ENCODE data around the gene ZNF513.
A peak's percentile ranks its signal among the peaks of the same experiment; 100 is the strongest.
"Not testable (repeated sequence)": the region's sequence is repeated elsewhere in the genome, so short reads cannot be mapped to it uniquely, and the experiment has no call there.

Gene ZNF513

DNA sequence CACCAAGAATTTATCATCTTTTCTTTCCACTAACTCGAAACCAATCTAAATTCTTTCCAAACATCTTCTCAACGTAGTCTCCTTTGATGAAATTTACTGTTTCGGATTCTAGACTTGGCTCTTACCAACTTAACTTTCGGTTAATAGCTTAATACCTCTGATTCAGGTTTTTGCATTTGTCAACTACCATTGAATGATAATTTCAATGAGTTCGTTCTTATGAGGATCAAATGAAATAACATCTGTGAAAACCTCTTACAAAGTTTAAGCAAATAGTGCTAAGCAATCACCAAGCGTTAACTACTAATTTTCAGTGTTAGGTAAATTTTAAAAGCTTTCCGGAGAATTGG, 47.3 kb upstream of the ZNF513 start:
- TF ChIP-seq EZH2 (IDR thresholded peaks at IDR 0.05; ENCODE audit: borderline replicate concordance, low read length) (no peak), CTCF (IDR thresholded peaks at IDR 0.05; ENCODE audit: low read length) (no peak)
- H2AFZ ChIP-seq (ENCODE audit: low read length), result peak overlapping the region; percentile 59
- no peaks in the 10 kb centered on the region for H3K27me3 ChIP-seq (ENCODE audit: insufficient read depth, low read length)
- peaks cover 25% of the 10 kb centered on the region for H3K79me2 ChIP-seq (ENCODE audit: insufficient read depth, low read length)
- H3K9me3 ChIP-seq (ENCODE audit: low read length), result no peaks in the 10 kb centered on the region
- no peaks in the 10 kb centered on the region for H3K9me2 ChIP-seq (ENCODE audit: low read depth, low read length)
- peak overlapping the region; percentile 88 for H3K4me3 ChIP-seq (ENCODE audit: low read depth, low read length, poor library complexity, severe bottlenecking)
- peak overlapping the region; percentile 64 for H3K4me2 ChIP-seq (ENCODE audit: low read length)
- H4K20me1 ChIP-seq (ENCODE audit: insufficient read depth, low read length), result no peaks in the 10 kb centered on the region
- H3K27ac ChIP-seq (ENCODE audit: low read depth, low read length, poor library complexity, severe bottlenecking), result peak overlapping the region; percentile 39
- H3F3A ChIP-seq (ENCODE audit: insufficient read depth, low read length), result no peaks in the 10 kb centered on the region
- H3K4me1 ChIP-seq (ENCODE audit: insufficient read depth, low read length, severe bottlenecking), result peaks cover 23% of the 10 kb centered on the region
- no peaks in the 10 kb centered on the region for H3K36me3 ChIP-seq (ENCODE audit: insufficient read depth, low read length)
- peak overlapping the region; percentile 85 for H3K9ac ChIP-seq (ENCODE audit: low read length)

- H3F3A ChIP-seq (ENCODE audit: insufficient read depth, low read length); H3K27me3 ChIP-seq (ENCODE audit: insufficient read depth, low read length); H2AFZ ChIP-seq (ENCODE audit: low read length); H3K4me2 ChIP-seq (ENCODE audit: low read length); H3K36me3 ChIP-seq (ENCODE audit: insufficient read depth, low read length); H3K9ac ChIP-seq (ENCODE audit: low read length); H3K9me3 ChIP-seq (ENCODE audit: low read length); H3K9me2 ChIP-seq (ENCODE audit: low read depth, low read length); H4K20me1 ChIP-seq (ENCODE audit: insufficient read depth, low read length); H3K4me3 ChIP-seq (ENCODE audit: low read depth, low read length, poor library complexity, severe bottlenecking); H3K27ac ChIP-seq (ENCODE audit: low read depth, low read length, poor library complexity, severe bottlenecking): not testable (repeated sequence)
- Histone ChIP-seq H3K4me1 (ENCODE audit: insufficient read depth, low read length, severe bottlenecking) (peaks cover 14% of the 10 kb centered on the region), H3K79me2 (ENCODE audit: insufficient read depth, low read length) (peaks cover 10% of the 10 kb centered on the region)
Observed at GRCh38 chr2:27425039-27425438, 44.5 kb upstream of the ZNF513 start.

- Histone ChIP-seq H3F3A (ENCODE audit: insufficient read depth, low read length) (no peaks in the 10 kb centered on the region), H3K36me3 (ENCODE audit: insufficient read depth, low read length) (no peaks in the 10 kb centered on the region), H4K20me1 (ENCODE audit: insufficient read depth, low read length) (no peaks in the 10 kb centered on the region), H3K4me1 (ENCODE audit: insufficient read depth, low read length, severe bottlenecking) (peaks cover 5% of the 10 kb centered on the region), H3K9me3 (ENCODE audit: low read length) (no peaks in the 10 kb centered on the region), H3K27ac (ENCODE audit: low read depth, low read length, poor library complexity, severe bottlenecking) (no peak overlapping the region), H3K27me3 (ENCODE audit: insufficient read depth, low read length) (no peaks in the 10 kb centered on the region), H3K4me3 (ENCODE audit: low read depth, low read length, poor library complexity, severe bottlenecking) (no peak overlapping the region), H3K9ac (ENCODE audit: low read length) (no peak overlapping the region), H3K9me2 (ENCODE audit: low read depth, low read length) (no peaks in the 10 kb centered on the region), H3K4me2 (ENCODE audit: low read length) (no peak overlapping the region), H2AFZ (ENCODE audit: low read length) (no peak overlapping the region), H3K79me2 (ENCODE audit: insufficient read depth, low read length) (no peaks in the 10 kb centered on the region)
- TF ChIP-seq CTCF (IDR thresholded peaks at IDR 0.05; ENCODE audit: low read length) (no peak), EZH2 (IDR thresholded peaks at IDR 0.05; ENCODE audit: borderline replicate concordance, low read length) (no peak)
Observed at GRCh38 chr2:27422958-27423357, 42.4 kb upstream of the ZNF513 start.

GRCh38 chr2:27421660-27422250, 41.2 kb upstream of the ZNF513 start:
- no peaks in the 10 kb centered on the region for H4K20me1 ChIP-seq (ENCODE audit: insufficient read depth, low read length)
- H3K27me3 ChIP-seq (ENCODE audit: insufficient read depth, low read length), result no peaks in the 10 kb centered on the region
- TF ChIP-seq EZH2 (IDR thresholded peaks at IDR 0.05; ENCODE audit: borderline replicate concordance, low read length) (no peak), CTCF (IDR thresholded peaks at IDR 0.05; ENCODE audit: low read length) (no peak)
- H3K36me3 ChIP-seq (ENCODE audit: insufficient read depth, low read length), result no peaks in the 10 kb centered on the region
- H2AFZ ChIP-seq (ENCODE audit: low read length), result no peak overlapping the region
- H3K4me2 ChIP-seq (ENCODE audit: low read length), result no peak overlapping the region
- no peaks in the 10 kb centered on the region for H3F3A ChIP-seq (ENCODE audit: insufficient read depth, low read length)
- H3K9ac ChIP-seq (ENCODE audit: low read length), result no peak overlapping the region
- no peaks in the 10 kb centered on the region for H3K9me2 ChIP-seq (ENCODE audit: low read depth, low read length)
- no peaks in the 10 kb centered on the region for H3K9me3 ChIP-seq (ENCODE audit: low read length)
- H3K27ac ChIP-seq (ENCODE audit: low read depth, low read length, poor library complexity, severe bottlenecking), result no peak overlapping the region
- no peaks in the 10 kb centered on the region for H3K79me2 ChIP-seq (ENCODE audit: insufficient read depth, low read length)
- no peaks in the 10 kb centered on the region for H3K4me1 ChIP-seq (ENCODE audit: insufficient read depth, low read length, severe bottlenecking)
- H3K4me3 ChIP-seq (ENCODE audit: low read depth, low read length, poor library complexity, severe bottlenecking), result no peak overlapping the region

Data from OCI-LY1 (cell line).